ENCODE results near the gene ALDOC. TPM values are rescaled to one million over a fixed set of nuclear protein-coding genes. Genes with fewer than 3 reads are reported as not detected.
A peak's percentile ranks its signal among the peaks of the same experiment; 100 is the strongest.

ALDOC gene
- total and polyA plus RNA-seq, 2 of the 13 experiments (the other 11 are each of a cell fraction or from before 2014, with no cell fraction given) = 15.4 to 60.9 TPM

DNA sequence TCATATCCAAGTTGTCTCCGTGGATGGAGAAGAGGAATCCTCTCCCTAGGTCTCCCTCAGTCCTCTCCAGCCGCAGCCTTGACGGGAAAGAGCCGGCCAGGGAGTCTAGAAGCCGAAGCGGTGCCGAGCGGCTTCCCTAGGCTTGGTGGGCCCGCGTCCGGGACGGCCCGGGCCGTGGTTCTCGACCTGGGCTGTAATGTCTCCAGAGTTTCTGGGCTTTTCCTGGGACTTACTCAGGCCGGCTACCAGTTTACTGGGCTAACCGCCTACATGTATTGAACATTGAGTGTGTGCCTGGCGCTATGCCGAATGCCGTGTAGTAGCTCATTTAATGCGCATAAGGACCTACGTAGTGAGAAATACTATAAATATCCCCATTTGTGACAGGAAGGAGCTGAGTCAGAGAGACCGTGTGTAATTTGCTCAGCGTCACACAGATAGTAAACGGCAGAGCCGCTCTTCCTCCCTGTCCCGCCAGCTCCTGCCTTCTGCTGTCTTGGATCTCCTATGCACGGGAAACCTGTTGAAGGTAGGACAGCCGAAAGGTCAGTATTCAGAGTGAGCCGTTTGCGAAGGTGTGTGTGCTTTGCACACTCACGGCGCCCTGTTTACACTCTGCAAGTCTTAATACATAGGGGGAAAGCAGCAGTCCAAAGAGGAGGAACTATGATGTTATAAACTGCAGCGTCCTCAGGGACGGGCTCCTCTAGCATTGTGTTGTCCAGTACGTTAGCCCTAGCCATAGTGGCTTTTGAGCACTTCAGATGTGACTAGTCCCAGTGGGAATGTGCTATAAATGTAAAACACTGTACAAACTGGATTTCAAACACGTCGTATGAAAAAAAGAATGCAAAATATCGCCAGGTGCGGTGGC lies 22.9 kb upstream of the ALDOC start (continued):
- TF ChIP-seq, protein P1, sequence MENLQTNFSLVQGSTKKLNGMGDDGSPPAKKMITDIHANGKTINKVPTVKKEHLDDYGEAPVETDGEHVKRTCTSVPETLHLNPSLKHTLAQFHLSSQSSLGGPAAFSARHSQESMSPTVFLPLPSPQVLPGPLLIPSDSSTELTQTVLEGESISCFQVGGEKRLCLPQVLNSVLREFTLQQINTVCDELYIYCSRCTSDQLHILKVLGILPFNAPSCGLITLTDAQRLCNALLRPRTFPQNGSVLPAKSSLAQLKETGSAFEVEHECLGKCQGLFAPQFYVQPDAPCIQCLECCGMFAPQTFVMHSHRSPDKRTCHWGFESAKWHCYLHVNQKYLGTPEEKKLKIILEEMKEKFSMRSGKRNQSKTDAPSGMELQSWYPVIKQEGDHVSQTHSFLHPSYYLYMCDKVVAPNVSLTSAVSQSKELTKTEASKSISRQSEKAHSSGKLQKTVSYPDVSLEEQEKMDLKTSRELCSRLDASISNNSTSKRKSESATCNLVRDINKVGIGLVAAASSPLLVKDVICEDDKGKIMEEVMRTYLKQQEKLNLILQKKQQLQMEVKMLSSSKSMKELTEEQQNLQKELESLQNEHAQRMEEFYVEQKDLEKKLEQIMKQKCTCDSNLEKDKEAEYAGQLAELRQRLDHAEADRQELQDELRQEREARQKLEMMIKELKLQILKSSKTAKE (CRISPR knock-in tag; IDR thresholded peaks at IDR 0.05; ENCODE audit: borderline replicate concordance) = no peak
- TF ChIP-seq SETDB1 (CRISPR knock-in tag; IDR thresholded peaks at IDR 0.05; ENCODE audit: borderline replicate concordance) = no peak
- no peak for TF ChIP-seq EZH2 (conservative IDR thresholded peaks at IDR 0.05; ENCODE audit: low read depth, low read length)
- TF ChIP-seq, protein P2, sequence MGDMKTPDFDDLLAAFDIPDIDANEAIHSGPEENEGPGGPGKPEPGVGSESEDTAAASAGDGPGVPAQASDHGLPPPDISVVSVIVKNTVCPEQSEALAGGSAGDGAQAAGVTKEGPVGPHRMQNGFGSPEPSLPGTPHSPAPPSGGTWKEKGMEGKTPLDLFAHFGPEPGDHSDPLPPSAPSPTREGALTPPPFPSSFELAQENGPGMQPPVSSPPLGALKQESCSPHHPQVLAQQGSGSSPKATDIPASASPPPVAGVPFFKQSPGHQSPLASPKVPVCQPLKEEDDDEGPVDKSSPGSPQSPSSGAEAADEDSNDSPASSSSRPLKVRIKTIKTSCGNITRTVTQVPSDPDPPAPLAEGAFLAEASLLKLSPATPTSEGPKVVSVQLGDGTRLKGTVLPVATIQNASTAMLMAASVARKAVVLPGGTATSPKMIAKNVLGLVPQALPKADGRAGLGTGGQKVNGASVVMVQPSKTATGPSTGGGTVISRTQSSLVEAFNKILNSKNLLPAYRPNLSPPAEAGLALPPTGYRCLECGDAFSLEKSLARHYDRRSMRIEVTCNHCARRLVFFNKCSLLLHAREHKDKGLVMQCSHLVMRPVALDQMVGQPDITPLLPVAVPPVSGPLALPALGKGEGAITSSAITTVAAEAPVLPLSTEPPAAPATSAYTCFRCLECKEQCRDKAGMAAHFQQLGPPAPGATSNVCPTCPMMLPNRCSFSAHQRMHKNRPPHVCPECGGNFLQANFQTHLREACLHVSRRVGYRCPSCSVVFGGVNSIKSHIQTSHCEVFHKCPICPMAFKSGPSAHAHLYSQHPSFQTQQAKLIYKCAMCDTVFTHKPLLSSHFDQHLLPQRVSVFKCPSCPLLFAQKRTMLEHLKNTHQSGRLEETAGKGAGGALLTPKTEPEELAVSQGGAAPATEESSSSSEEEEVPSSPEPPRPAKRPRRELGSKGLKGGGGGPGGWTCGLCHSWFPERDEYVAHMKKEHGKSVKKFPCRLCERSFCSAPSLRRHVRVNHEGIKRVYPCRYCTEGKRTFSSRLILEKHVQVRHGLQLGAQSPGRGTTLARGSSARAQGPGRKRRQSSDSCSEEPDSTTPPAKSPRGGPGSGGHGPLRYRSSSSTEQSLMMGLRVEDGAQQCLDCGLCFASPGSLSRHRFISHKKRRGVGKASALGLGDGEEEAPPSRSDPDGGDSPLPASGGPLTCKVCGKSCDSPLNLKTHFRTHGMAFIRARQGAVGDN (CRISPR knock-in tag; IDR thresholded peaks at IDR 0.05) = peak; percentile 55
- TF ChIP-seq SMC3 (IDR thresholded peaks at IDR 0.05; ENCODE audit: low read length) = no peak
- TF ChIP-seq, protein P3, sequence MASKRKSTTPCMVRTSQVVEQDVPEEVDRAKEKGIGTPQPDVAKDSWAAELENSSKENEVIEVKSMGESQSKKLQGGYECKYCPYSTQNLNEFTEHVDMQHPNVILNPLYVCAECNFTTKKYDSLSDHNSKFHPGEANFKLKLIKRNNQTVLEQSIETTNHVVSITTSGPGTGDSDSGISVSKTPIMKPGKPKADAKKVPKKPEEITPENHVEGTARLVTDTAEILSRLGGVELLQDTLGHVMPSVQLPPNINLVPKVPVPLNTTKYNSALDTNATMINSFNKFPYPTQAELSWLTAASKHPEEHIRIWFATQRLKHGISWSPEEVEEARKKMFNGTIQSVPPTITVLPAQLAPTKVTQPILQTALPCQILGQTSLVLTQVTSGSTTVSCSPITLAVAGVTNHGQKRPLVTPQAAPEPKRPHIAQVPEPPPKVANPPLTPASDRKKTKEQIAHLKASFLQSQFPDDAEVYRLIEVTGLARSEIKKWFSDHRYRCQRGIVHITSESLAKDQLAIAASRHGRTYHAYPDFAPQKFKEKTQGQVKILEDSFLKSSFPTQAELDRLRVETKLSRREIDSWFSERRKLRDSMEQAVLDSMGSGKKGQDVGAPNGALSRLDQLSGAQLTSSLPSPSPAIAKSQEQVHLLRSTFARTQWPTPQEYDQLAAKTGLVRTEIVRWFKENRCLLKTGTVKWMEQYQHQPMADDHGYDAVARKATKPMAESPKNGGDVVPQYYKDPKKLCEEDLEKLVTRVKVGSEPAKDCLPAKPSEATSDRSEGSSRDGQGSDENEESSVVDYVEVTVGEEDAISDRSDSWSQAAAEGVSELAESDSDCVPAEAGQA (IDR thresholded peaks at IDR 0.05; ENCODE audit: low read depth) = 0 out of 2 replicates have a peak, but pooled peaks have one; percentile 10
- TF ChIP-seq, protein P3 (CRISPR knock-in tag; IDR thresholded peaks at IDR 0.05; ENCODE audit: borderline replicate concordance) = no peak
- TF ChIP-seq, protein P4, sequence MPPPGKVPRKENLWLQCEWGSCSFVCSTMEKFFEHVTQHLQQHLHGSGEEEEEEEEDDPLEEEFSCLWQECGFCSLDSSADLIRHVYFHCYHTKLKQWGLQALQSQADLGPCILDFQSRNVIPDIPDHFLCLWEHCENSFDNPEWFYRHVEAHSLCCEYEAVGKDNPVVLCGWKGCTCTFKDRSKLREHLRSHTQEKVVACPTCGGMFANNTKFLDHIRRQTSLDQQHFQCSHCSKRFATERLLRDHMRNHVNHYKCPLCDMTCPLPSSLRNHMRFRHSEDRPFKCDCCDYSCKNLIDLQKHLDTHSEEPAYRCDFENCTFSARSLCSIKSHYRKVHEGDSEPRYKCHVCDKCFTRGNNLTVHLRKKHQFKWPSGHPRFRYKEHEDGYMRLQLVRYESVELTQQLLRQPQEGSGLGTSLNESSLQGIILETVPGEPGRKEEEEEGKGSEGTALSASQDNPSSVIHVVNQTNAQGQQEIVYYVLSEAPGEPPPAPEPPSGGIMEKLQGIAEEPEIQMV (CRISPR knock-in tag; IDR thresholded peaks at IDR 0.05; ENCODE audit: low read depth) = no peak
- no peak for TF ChIP-seq KAT2B (IDR thresholded peaks at IDR 0.05; ENCODE audit: borderline replicate concordance, low read depth, low read length)
- TF ChIP-seq, protein P5, sequence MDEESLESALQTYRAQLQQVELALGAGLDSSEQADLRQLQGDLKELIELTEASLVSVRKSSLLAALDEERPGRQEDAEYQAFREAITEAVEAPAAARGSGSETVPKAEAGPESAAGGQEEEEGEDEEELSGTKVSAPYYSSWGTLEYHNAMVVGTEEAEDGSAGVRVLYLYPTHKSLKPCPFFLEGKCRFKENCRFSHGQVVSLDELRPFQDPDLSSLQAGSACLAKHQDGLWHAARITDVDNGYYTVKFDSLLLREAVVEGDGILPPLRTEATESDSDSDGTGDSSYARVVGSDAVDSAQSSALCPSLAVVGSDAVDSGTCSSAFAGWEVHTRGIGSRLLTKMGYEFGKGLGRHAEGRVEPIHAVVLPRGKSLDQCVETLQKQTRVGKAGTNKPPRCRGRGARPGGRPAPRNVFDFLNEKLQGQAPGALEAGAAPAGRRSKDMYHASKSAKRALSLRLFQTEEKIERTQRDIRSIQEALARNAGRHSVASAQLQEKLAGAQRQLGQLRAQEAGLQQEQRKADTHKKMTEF (CRISPR knock-in tag; IDR thresholded peaks at IDR 0.05) = peak; percentile 28; the same call in 1 of the 2 replicates
- no peak for TF ChIP-seq NCOA1 (CRISPR knock-in tag; IDR thresholded peaks at IDR 0.05)
- TF ChIP-seq FOSL2 (CRISPR knock-in tag; IDR thresholded peaks at IDR 0.05) = peak; percentile 21; the same call in 1 of the 2 replicates
